Measurements from ENCODE around the gene MAN1C1.

GRCh38 chr1:25810341-25811299, 194.0 kb downstream of the MAN1C1 start:
- no peak for TF ChIP-seq SIN3A (IDR thresholded peaks at IDR 0.05; ENCODE audit: borderline replicate concordance, insufficient read depth, low read depth, low read length)
- peak; percentile 97 for TF ChIP-seq CTCF (IDR thresholded peaks at IDR 0.05)
- TF ChIP-seq POLR2AphosphoS5 (IDR thresholded peaks at IDR 0.05; ENCODE audit: low read depth, low read length) = no peak
- no peak for TF ChIP-seq REST (IDR thresholded peaks at IDR 0.05; ENCODE audit: insufficient read depth in 1 of 2, low read depth in 2 of 2, low read length in 1 of 2)
